ENCODE results near the gene FTO. TPM values are rescaled to one million over a fixed set of nuclear protein-coding genes. Genes with fewer than 3 reads are reported as not detected.

The FTO gene
- total and polyA plus RNA-seq, 2 of the 13 experiments (the other 11 are each of a cell fraction or from before 2014, with no cell fraction given) = 41.6 to 55.8 TPM

DNA sequence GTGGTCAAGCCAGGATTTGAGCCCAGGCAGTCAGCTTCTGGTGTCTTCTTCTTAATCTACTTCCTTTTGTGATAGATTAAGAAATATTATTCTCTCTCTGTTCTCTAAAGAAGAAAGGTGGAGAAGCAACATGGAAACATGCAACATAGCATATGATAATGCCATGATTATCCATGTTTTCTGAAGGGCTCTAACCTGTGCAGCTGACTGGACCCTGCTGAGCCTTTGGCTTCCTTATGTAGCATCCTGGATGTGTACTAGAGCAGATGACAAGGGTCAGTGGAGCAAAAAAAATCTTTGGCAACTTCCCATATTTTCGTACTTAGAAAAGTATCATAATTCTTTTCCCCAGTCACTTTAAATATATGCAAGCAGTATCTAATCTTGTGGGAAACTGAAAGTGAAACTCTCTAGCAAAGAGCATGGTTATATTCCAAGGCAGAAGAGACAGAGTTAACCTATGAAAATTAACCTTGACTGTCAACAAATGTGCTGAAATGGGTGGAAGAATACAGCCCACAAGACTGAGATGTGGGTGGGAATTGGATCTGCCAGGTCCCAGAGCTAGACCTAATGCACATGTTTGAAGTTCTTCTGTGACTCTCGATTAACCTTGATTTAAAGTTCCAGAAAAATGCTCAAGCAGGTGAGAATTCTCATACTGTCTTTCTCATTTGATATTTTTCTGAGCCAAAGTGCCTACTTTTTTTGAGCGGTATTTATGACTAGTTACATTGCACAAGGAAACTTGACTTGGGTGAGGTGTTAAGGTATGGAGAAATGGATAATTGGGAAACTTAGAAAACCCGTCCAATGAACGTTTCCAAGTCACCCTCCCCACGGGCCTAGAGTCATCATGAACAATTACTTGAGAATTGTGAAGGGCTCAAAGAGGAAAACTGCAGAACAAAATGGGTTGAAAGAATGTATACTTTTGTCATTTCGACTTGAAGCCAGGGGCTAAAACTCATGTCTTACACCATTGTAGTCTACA lies 248.6 kb downstream of the FTO start:
- Histone ChIP-seq H4K20me1 (ENCODE audit: insufficient read depth, low read length) (no peaks in the 10 kb centered on the region), H3K9ac (ENCODE audit: insufficient read depth, low read depth, low read length) (no peak overlapping the region), H3K4me1 (ENCODE audit: insufficient read depth, low read length) (peaks cover 33% of the 10 kb centered on the region), H3K27me3 (ENCODE audit: control insufficient read depth in 1 of 2, insufficient read depth in 2 of 2, low read length in 2 of 2) (no peaks in the 10 kb centered on the region), H3K27ac (ENCODE audit: extremely low read length, insufficient read depth, low read length) (no peak overlapping the region), H3K36me3 (replicated peaks in 1 of 2; ENCODE audit: control insufficient read depth in 1 of 2, insufficient read depth in 2 of 2, low read length in 2 of 2) (no peaks in the 10 kb centered on the region), H3K4me3 (replicated peaks in 1 of 3; ENCODE audit: insufficient read depth in 1 of 3, low read depth in 2 of 3, low read length in 3 of 3) (no peak overlapping the region), H3K9me3 (ENCODE audit: low read length) (no peaks in the 10 kb centered on the region), H3K79me2 (ENCODE audit: insufficient read depth, low read length) (no peaks in the 10 kb centered on the region), H3K4me2 (ENCODE audit: low read depth, low read length) (no peak overlapping the region), H2AFZ (ENCODE audit: low read length) (no peak overlapping the region)
- intact Hi-C loops (cut with micrococcal nuclease; ENCODE audit: unreplicated experiment) = no loop called here
- in situ Hi-C loops (cut with HindIII; ENCODE audit: extremely low pct_ligation_motif_present, low pct_unique_long_range_greater_than_20kb) = no loop called here
- ATAC-seq = no peak
- no peak for TF ChIP-seq GATAD2A (CRISPR knock-in tag; IDR thresholded peaks at IDR 0.05)
- TF ChIP-seq ZNF629 (CRISPR knock-in tag; conservative IDR thresholded peaks at IDR 0.05) = peak; percentile 58
- no peak for TF ChIP-seq ZBTB37 (CRISPR knock-in tag; IDR thresholded peaks at IDR 0.05)
- ChIA-PET POLR2A (no interaction called here), CTCF (ENCODE audit: low intra/inter-chr PET ratio, low total read pairs) (no interaction called here)
- 97% methylated on average over 7 of the region's 7 CpGs for WGBS (ENCODE audit: low lambda C conversion rate)
- no peak for FAIRE-seq
- no TSS peak for BruUV-seq (replicated peaks)
- no peak for DNase-seq (ENCODE audit: low spot score)

- H3K27me3 ChIP-seq (ENCODE audit: control insufficient read depth in 1 of 2, insufficient read depth in 2 of 2, low read length in 2 of 2) = no peaks in the 10 kb centered on the region
- no peak overlapping the region for H3K27ac ChIP-seq (ENCODE audit: extremely low read length, insufficient read depth, low read length)
- no peak overlapping the region for H3K9ac ChIP-seq (ENCODE audit: insufficient read depth, low read depth, low read length)
- peaks cover 25% of the 10 kb centered on the region for H3K4me1 ChIP-seq (ENCODE audit: insufficient read depth, low read length)
- BruUV-seq (replicated peaks) = no TSS peak
- no peaks in the 10 kb centered on the region for H3K36me3 ChIP-seq (replicated peaks in 1 of 2; ENCODE audit: control insufficient read depth in 1 of 2, insufficient read depth in 2 of 2, low read length in 2 of 2)
- H3K9me3 ChIP-seq (ENCODE audit: low read length) = no peaks in the 10 kb centered on the region
- 92% methylated on average over 2 of the region's 2 CpGs for WGBS (ENCODE audit: low lambda C conversion rate)
- FAIRE-seq = no peak
- no peak overlapping the region for H3K4me2 ChIP-seq (ENCODE audit: low read depth, low read length)
- intact Hi-C loops (cut with micrococcal nuclease; ENCODE audit: unreplicated experiment) = no loop called here
- no peaks in the 10 kb centered on the region for H3K79me2 ChIP-seq (ENCODE audit: insufficient read depth, low read length)
- no peak for DNase-seq (ENCODE audit: low spot score)
- in situ Hi-C loops (cut with HindIII; ENCODE audit: extremely low pct_ligation_motif_present, low pct_unique_long_range_greater_than_20kb) = no loop called here
- H4K20me1 ChIP-seq (ENCODE audit: insufficient read depth, low read length) = no peaks in the 10 kb centered on the region
- no peak for ATAC-seq
- CTCF ChIA-PET (ENCODE audit: low intra/inter-chr PET ratio, low total read pairs) = no interaction called here
- TF ChIP-seq, protein P1, sequence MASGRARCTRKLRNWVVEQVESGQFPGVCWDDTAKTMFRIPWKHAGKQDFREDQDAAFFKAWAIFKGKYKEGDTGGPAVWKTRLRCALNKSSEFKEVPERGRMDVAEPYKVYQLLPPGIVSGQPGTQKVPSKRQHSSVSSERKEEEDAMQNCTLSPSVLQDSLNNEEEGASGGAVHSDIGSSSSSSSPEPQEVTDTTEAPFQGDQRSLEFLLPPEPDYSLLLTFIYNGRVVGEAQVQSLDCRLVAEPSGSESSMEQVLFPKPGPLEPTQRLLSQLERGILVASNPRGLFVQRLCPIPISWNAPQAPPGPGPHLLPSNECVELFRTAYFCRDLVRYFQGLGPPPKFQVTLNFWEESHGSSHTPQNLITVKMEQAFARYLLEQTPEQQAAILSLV (CRISPR knock-in tag; IDR thresholded peaks at IDR 0.05; ENCODE audit: borderline replicate concordance) = no peak
- POLR2A ChIA-PET = no interaction called here
- no peak overlapping the region for H2AFZ ChIP-seq (ENCODE audit: low read length)
- H3K4me3 ChIP-seq (replicated peaks in 1 of 3; ENCODE audit: insufficient read depth in 1 of 3, low read depth in 2 of 3, low read length in 3 of 3) = no peak overlapping the region
Observed at GRCh38 chr16:53953336-53953735, 249.4 kb downstream of the FTO start.
